ENCODE measurements around the gene ZNF804B. TPM values are rescaled to one million over a fixed set of nuclear protein-coding genes. Genes with fewer than 3 reads are reported as not detected.
A peak's percentile ranks its signal among the peaks of the same experiment; 100 is the strongest.

Gene ZNF804B
- total RNA-seq, 1 experiment from 2014 or later = not detected

- TF ChIP-seq CTCF (conservative IDR thresholded peaks at IDR 0.05; ENCODE audit: low read depth, low read length) (no peak), EZH2phosphoT487 (IDR thresholded peaks at IDR 0.05; ENCODE audit: borderline replicate concordance, low read length) (no peak), EZH2 (IDR thresholded peaks at IDR 0.05; ENCODE audit: low read length, unreplicated experiment) (no peak)
- Histone ChIP-seq H2AFZ (ENCODE audit: low read length) (no peak overlapping the region), H3K27ac (ENCODE audit: low read length) (0 out of 2 replicates have a peak overlapping the region, but pooled peaks have one; percentile 20), H3F3A (ENCODE audit: low read length, unreplicated experiment) (no peaks in the 10 kb centered on the region), H3K9me2 (replicated peaks; ENCODE audit: low read length) (no peaks in the 10 kb centered on the region), H3K9me3 (ENCODE audit: low read length) (no peaks in the 10 kb centered on the region), H3K27me3 (ENCODE audit: low read length) (no peaks in the 10 kb centered on the region), H3K79me2 (ENCODE audit: low read length) (no peaks in the 10 kb centered on the region), H3K36me3 (ENCODE audit: low read depth, low read length) (no peaks in the 10 kb centered on the region), H3K4me3 (ENCODE audit: low read length) (no peak overlapping the region), H3K9ac (ENCODE audit: low read length) (no peak overlapping the region), H3K4me1 (ENCODE audit: insufficient read depth, low read length) (peaks cover 14% of the 10 kb centered on the region), H3K4me2 (ENCODE audit: low read length) (peak overlapping the region; percentile 50), H4K20me1 (ENCODE audit: low read length) (no peaks in the 10 kb centered on the region)
- peak; percentile 62 for DNase-seq
- peak; percentile 83 for ATAC-seq
- intact Hi-C loops (cut with micrococcal nuclease) = loop anchor here (2.0 kb wide), 1 partner anchor 49 kb away; no protein-coding TSS in a partner anchor
- BruUV-seq (replicated peaks) = no TSS peak
- ChIA-PET POLR2A (ENCODE audit: unreplicated experiment) (interaction anchor here (0.6 to 0.7 kb wide), 2 partner anchors 46 to 49 kb away, joined by 3 to 5 read pairs; no protein-coding TSS in a partner anchor), CTCF (no interaction called here)
Measured at GRCh38 chr7:89077992-89078391, 318.5 kb downstream of the ZNF804B start.

GRCh38 chr7:89085580-89085979, 326.1 kb downstream of the ZNF804B start:
- CTCF ChIA-PET = no interaction called here
- H4K20me1 ChIP-seq (ENCODE audit: low read length) = no peaks in the 10 kb centered on the region
- no peak overlapping the region for H3K4me3 ChIP-seq (ENCODE audit: low read length)
- BruUV-seq (replicated peaks) = no TSS peak
- no peaks in the 10 kb centered on the region for H3K36me3 ChIP-seq (ENCODE audit: low read depth, low read length)
- no peaks in the 10 kb centered on the region for H3K4me1 ChIP-seq (ENCODE audit: insufficient read depth, low read length)
- no peak overlapping the region for H3K27ac ChIP-seq (ENCODE audit: low read length)
- no peak overlapping the region for H3K4me2 ChIP-seq (ENCODE audit: low read length)
- no peaks in the 10 kb centered on the region for H3K9me3 ChIP-seq (ENCODE audit: low read length)
- H3K9me2 ChIP-seq (replicated peaks; ENCODE audit: low read length) = no peaks in the 10 kb centered on the region
- POLR2A ChIA-PET (ENCODE audit: unreplicated experiment) = no interaction called here
- no peaks in the 10 kb centered on the region for H3K79me2 ChIP-seq (ENCODE audit: low read length)
- intact Hi-C loops (cut with micrococcal nuclease) = no loop called here
- DNase-seq (no peak), ATAC-seq (no peak)
- H3K27me3 ChIP-seq (ENCODE audit: low read length) = no peaks in the 10 kb centered on the region
- H2AFZ ChIP-seq (ENCODE audit: low read length) = no peak overlapping the region
- H3K9ac ChIP-seq (ENCODE audit: low read length) = no peak overlapping the region
- H3F3A ChIP-seq (ENCODE audit: low read length, unreplicated experiment) = no peaks in the 10 kb centered on the region
- no peak for TF ChIP-seq EZH2phosphoT487 (IDR thresholded peaks at IDR 0.05; ENCODE audit: borderline replicate concordance, low read length)
- TF ChIP-seq CTCF (conservative IDR thresholded peaks at IDR 0.05; ENCODE audit: low read depth, low read length) = no peak
- TF ChIP-seq EZH2 (IDR thresholded peaks at IDR 0.05; ENCODE audit: low read length, unreplicated experiment) = no peak

- Histone ChIP-seq H2AFZ (ENCODE audit: low read length) (no peak overlapping the region), H3K4me2 (ENCODE audit: low read length) (no peak overlapping the region), H3K27me3 (ENCODE audit: low read length) (no peaks in the 10 kb centered on the region), H3K27ac (ENCODE audit: low read length) (no peak overlapping the region), H3K4me1 (ENCODE audit: insufficient read depth, low read length) (peaks cover 16% of the 10 kb centered on the region), H3K9ac (ENCODE audit: low read length) (no peak overlapping the region), H3F3A (ENCODE audit: low read length, unreplicated experiment) (no peaks in the 10 kb centered on the region), H3K9me2 (replicated peaks; ENCODE audit: low read length) (no peaks in the 10 kb centered on the region), H3K4me3 (ENCODE audit: low read length) (no peak overlapping the region), H3K79me2 (ENCODE audit: low read length) (no peaks in the 10 kb centered on the region), H3K36me3 (ENCODE audit: low read depth, low read length) (no peaks in the 10 kb centered on the region; the same call in 1 of the 2 replicates), H3K9me3 (ENCODE audit: low read length) (no peaks in the 10 kb centered on the region), H4K20me1 (ENCODE audit: low read length) (no peaks in the 10 kb centered on the region)
- BruUV-seq (replicated peaks) = no TSS peak
- ATAC-seq (no peak), DNase-seq (no peak)
- ChIA-PET CTCF (no interaction called here), POLR2A (ENCODE audit: unreplicated experiment) (no interaction called here)
- intact Hi-C loops (cut with micrococcal nuclease) = loop anchor here (5.0 kb wide), 1 partner anchor 146 kb away; no protein-coding TSS in a partner anchor
- TF ChIP-seq CTCF (conservative IDR thresholded peaks at IDR 0.05; ENCODE audit: low read depth, low read length) (no peak), EZH2 (IDR thresholded peaks at IDR 0.05; ENCODE audit: low read length, unreplicated experiment) (no peak), EZH2phosphoT487 (IDR thresholded peaks at IDR 0.05; ENCODE audit: borderline replicate concordance, low read length) (no peak)
Measured at GRCh38 chr7:89091550-89091949, 332.1 kb downstream of the ZNF804B start.
